Breast epithelium (tissue), 3 donors: Measurements from ENCODE around the gene PLAAT4.

Experiments used
- CTCF ChIP-seq, 3 donors: fragments of 450-650 bp; IDR thresholded peaks; one replicate each; pipeline ENCODE4 v1.5.1; 2016 to 2017; ENCODE audit warnings: antibody characterized with exemption in 3 of 3, mild to moderate bottlenecking in 3 of 3, moderate library complexity in 3 of 3
- POLR2AphosphoS5 ChIP-seq, 3 donors: sonication (generic); formaldehyde crosslinking; IDR thresholded peaks; one replicate each; pipeline ENCODE4 v1.6.1; 2017; ENCODE audit warnings: antibody characterized with exemption in 3 of 3

GRCh38 chr11:63507511-63507910, 29.1 kb upstream of the PLAAT4 start:
- TF ChIP-seq CTCF (IDR thresholded peaks at IDR 0.05) (no peak), POLR2AphosphoS5 (IDR thresholded peaks at IDR 0.05) (no peak)
